DND-41 (cell line): ENCODE measurements around the gene R3HDM1.

Experiments used
- ATAC-seq: fragments of 200-7000 bp; cut with Tn5 transposase; 3 replicates; pipeline ENCODE4 v1.9.1; 2021; ENCODE audit warnings: low read depth; ENCODE audit not compliant: insufficient read depth
- DNase-seq: peaks from one replicate; pipeline ENCODE4 v3.0.0-alpha.2; 2020
- H2AFZ ChIP-seq: 2 replicates; pipeline ENCODE4 v1.6.0; 2012; ENCODE audit warnings: low read depth, low read length
- H3K27ac ChIP-seq: 2 replicates; pipeline ENCODE4 v1.5.1; 2012; ENCODE audit warnings: low read length, inconsistent platforms
- H3K27me3 ChIP-seq: fragments of 200-600 bp; sonication (generic); 2 replicates; pipeline ENCODE4 v1.6.0; 2012; ENCODE audit warnings: low read length, mild to moderate bottlenecking, inconsistent platforms; ENCODE audit not compliant: insufficient read depth, poor library complexity
- H3K36me3 ChIP-seq: 2 replicates; pipeline ENCODE4 v1.5.1; 2012; ENCODE audit warnings: low read length, inconsistent platforms; ENCODE audit not compliant: insufficient read depth
- H3K4me1 ChIP-seq: 2 replicates; pipeline ENCODE4 v1.5.1; 2012; ENCODE audit warnings: mild to moderate bottlenecking, low read length; ENCODE audit not compliant: insufficient read depth
- H3K4me2 ChIP-seq: 2 replicates; pipeline ENCODE4 v1.6.0; 2012; ENCODE audit warnings: mild to moderate bottlenecking, moderate library complexity, low read length, inconsistent platforms; ENCODE audit not compliant: insufficient read depth
- H3K4me3 ChIP-seq, 2 experiments: fragments of 200-600 bp in 1 of 2; shearing (Covaris generic) in 1 of 2; 2 replicates each; pipeline ENCODE4 v1.5.1; 2012 to 2016; ENCODE audit warnings: inconsistent platforms in 2 of 2, low read length in 2 of 2, mild to moderate bottlenecking in 2 of 2, low read depth in 1 of 2, moderate library complexity in 1 of 2
- H3K79me2 ChIP-seq: 2 replicates; pipeline ENCODE4 v1.6.0; 2012; ENCODE audit warnings: low read length, inconsistent platforms; ENCODE audit not compliant: insufficient read depth
- H3K9ac ChIP-seq: 2 replicates; pipeline ENCODE4 v1.6.0; 2012; ENCODE audit warnings: low read depth, mild to moderate bottlenecking, inconsistent platforms, low read length, moderate library complexity
- H3K9me3 ChIP-seq: 2 replicates; pipeline ENCODE4 v1.5.1; 2012; ENCODE audit warnings: low read length, moderate library complexity, mild to moderate bottlenecking, inconsistent platforms; ENCODE audit not compliant: insufficient read depth, severe bottlenecking
- H4K20me1 ChIP-seq: 2 replicates; pipeline ENCODE4 v1.6.0; 2012; ENCODE audit warnings: low read length; ENCODE audit not compliant: insufficient read depth
- CTCF ChIP-seq: IDR thresholded peaks from 2 replicates; pipeline ENCODE4 v1.5.1; 2012; ENCODE audit warnings: borderline replicate concordance, low read length, moderate library complexity, mild to moderate bottlenecking; ENCODE audit not compliant: poor library complexity, severe bottlenecking; ENCODE audit errors: extremely low read depth
- EZH2 ChIP-seq: IDR thresholded peaks from 3 replicates; pipeline ENCODE4 v1.6.1; 2012; ENCODE audit warnings: borderline replicate concordance, low read depth, mild to moderate bottlenecking, moderate library complexity, low read length, inconsistent platforms; ENCODE audit not compliant: severe bottlenecking

R3HDM1 gene

GRCh38 chr2:135755573-135755972 lies 224.3 kb downstream of the R3HDM1 start:
- H4K20me1 ChIP-seq: no peaks in the 10 kb centered on the region
- H3K27ac ChIP-seq: no peak overlapping the region
- no peak overlapping the region for H2AFZ ChIP-seq
- H3K9ac ChIP-seq: no peak overlapping the region
- H3K4me2 ChIP-seq: no peak overlapping the region
- H3K36me3 ChIP-seq: peaks cover 87% of the 10 kb centered on the region
- no peak for TF ChIP-seq EZH2
- TF ChIP-seq CTCF: no peak
- H3K79me2 ChIP-seq: peaks cover 54% of the 10 kb centered on the region
- H3K4me1 ChIP-seq: no peaks in the 10 kb centered on the region
- ATAC-seq (no peak), DNase-seq (no peak)
- H3K4me3 ChIP-seq: no peak overlapping the region
- peaks cover 30% of the 10 kb centered on the region for H3K9me3 ChIP-seq
- no peaks in the 10 kb centered on the region for H3K27me3 ChIP-seq

- Histone ChIP-seq H3K27me3 (no peaks in the 10 kb centered on the region), H3K79me2 (peaks cover 54% of the 10 kb centered on the region)
Measured at GRCh38 chr2:135756692-135757091, 225.4 kb downstream of the R3HDM1 start.

GRCh38 chr2:135762022-135762421 lies 230.7 kb downstream of the R3HDM1 start:
- Histone ChIP-seq H3K4me3 (no peak overlapping the region), H3K4me2 (no peak overlapping the region), H3K79me2 (peaks cover 56% of the 10 kb centered on the region), H3K36me3 (peaks cover 92% of the 10 kb centered on the region), H3K9me3 (peaks cover 3% of the 10 kb centered on the region), H3K9ac (no peak overlapping the region), H4K20me1 (no peaks in the 10 kb centered on the region; the same call in 1 of the 2 replicates), H3K27ac (no peak overlapping the region), H2AFZ (no peak overlapping the region), H3K27me3 (no peaks in the 10 kb centered on the region), H3K4me1 (no peaks in the 10 kb centered on the region)
- TF ChIP-seq CTCF: no peak
- no peak for TF ChIP-seq EZH2
- ATAC-seq (no peak), DNase-seq (no peak)

More at GRCh38 chr2:135756692-135757091, 225.4 kb downstream of the R3HDM1 start:
- Histone ChIP-seq H3K9ac (no peak overlapping the region), H3K4me1 (no peaks in the 10 kb centered on the region), H3K4me3 (no peak overlapping the region), H3K9me3 (peaks cover 30% of the 10 kb centered on the region), H4K20me1 (no peaks in the 10 kb centered on the region; the same call in 1 of the 2 replicates), H2AFZ (no peak overlapping the region), H3K36me3 (peaks cover 92% of the 10 kb centered on the region), H3K4me2 (no peak overlapping the region), H3K27ac (no peak overlapping the region)
- ATAC-seq: no peak
- TF ChIP-seq EZH2 (no peak), CTCF (no peak)
- DNase-seq: no peak

DNA sequence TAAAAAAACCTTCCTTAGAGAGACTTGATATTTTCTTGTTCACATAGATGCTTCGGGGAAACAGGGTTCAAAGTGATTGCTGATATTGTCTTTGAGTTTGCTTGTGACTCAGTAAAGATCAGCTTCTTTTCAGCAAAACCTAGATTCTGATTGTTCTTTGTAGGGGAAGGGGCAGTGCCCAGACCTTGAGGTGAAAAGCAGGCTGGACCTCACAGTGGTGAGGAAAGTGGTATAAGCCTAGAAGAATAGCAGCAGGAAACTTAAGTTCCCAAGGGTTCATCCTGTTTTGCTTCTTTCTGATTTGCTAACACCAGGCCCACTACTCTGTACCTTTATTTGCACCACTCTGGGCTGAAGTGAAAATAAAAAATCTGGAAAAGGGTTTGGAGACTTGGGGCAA lies 231.2 kb downstream of the R3HDM1 start:
- Histone ChIP-seq H2AFZ (no peak overlapping the region), H3K4me2 (no peak overlapping the region), H3K27me3 (no peaks in the 10 kb centered on the region), H3K36me3 (peaks cover 92% of the 10 kb centered on the region), H3K79me2 (peaks cover 56% of the 10 kb centered on the region), H3K9me3 (no peaks in the 10 kb centered on the region), H3K27ac (no peak overlapping the region), H4K20me1 (peaks cover 4% of the 10 kb centered on the region; the same call in 1 of the 2 replicates), H3K9ac (no peak overlapping the region), H3K4me1 (no peaks in the 10 kb centered on the region), H3K4me3 (no peak overlapping the region)
- no peak for ATAC-seq
- no peak for TF ChIP-seq EZH2
- no peak for DNase-seq
